GM12875 (cell line): ENCODE data around the gene DLX6.

ENCODE experiments used
- H3K4me3 ChIP-seq: one replicate; pipeline ENCODE4 v1.5.1; 2011; ENCODE audit warnings: low read depth, low read length, control low read depth
- TF ChIP-seq, protein P1 (sequence below): IDR thresholded peaks from 2 replicates; pipeline ENCODE4 v1.5.1; 2011; ENCODE audit warnings: low read depth, mild to moderate bottlenecking, control low read depth, inconsistent platforms, low read length, moderate library complexity, borderline replicate concordance; ENCODE audit not compliant: insufficient read depth

Gene DLX6

DNA sequence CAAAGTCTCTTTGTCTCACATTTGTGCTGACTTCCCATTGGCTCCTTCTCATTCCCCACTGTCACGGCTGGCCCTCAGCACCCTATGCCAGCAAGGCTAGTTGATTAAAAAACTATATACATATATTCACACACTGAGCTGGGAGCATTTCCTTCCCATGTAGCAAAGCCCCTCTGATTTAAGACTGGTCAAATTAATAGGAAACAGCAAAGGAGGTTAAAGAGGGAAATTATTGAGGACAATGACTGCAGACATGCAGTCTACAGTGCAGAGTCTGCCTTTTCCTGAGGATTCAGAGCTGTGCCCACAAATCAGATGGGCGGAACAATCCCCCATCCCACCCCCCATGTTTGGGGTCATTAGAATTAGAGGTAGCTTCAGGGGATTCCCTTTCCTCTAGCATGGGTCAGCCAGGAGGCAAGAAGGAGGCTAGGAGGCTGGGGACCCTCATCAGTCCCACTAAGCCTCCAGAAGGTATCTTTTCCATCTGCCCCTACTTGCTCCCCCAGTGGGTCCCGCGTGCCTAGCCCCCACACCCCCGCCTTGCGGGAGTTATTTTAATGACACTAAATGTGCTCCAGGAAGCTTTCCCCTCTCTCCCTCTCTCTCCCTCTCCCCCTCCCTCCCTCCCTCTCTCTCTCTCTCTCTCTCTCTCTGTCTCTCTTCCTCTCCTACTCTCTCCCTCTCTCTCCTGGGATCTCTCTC, 9.8 kb upstream of the DLX6 start:
- no peak overlapping the region for H3K4me3 ChIP-seq
- TF ChIP-seq, protein P1, sequence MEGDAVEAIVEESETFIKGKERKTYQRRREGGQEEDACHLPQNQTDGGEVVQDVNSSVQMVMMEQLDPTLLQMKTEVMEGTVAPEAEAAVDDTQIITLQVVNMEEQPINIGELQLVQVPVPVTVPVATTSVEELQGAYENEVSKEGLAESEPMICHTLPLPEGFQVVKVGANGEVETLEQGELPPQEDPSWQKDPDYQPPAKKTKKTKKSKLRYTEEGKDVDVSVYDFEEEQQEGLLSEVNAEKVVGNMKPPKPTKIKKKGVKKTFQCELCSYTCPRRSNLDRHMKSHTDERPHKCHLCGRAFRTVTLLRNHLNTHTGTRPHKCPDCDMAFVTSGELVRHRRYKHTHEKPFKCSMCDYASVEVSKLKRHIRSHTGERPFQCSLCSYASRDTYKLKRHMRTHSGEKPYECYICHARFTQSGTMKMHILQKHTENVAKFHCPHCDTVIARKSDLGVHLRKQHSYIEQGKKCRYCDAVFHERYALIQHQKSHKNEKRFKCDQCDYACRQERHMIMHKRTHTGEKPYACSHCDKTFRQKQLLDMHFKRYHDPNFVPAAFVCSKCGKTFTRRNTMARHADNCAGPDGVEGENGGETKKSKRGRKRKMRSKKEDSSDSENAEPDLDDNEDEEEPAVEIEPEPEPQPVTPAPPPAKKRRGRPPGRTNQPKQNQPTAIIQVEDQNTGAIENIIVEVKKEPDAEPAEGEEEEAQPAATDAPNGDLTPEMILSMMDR = no peak

DNA sequence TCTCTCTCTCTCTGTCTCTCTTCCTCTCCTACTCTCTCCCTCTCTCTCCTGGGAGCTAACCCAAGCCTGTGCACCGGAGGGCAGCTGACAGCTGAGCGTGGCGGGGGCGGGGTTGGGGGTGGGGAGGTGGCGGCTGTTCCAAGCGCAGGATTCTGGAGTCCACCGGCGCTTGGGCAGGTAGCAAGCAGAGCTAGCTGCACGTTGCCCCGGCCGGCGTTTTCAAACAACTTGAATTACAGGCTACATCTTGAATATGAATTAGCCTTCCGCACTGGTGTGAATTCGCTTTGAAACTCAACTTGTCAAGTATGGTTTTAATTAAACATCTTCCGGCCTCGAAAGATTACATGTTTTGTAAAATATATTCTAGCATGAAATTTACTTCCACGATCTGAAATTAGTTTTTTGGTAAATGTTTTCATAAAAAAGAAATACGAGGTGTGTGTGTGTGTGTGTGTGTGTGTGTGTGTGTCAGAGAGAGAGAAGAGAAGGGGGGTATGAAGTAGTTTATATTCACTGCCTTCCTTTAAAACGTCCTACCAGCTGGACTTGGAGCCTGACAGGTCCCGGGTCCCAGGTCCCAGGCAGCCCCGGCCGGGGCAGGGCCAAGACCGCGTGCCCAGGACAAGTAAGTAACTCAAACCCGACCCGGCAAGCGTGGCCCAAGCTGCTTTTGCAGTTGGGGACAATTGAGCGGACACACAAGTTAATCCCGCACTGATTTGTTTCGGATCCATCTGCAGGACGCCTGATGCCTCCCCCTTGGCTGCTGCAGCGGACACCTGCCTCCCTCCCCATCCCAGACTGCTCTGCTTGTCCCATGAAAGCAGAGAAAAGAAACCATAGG, 9.0 kb upstream of the DLX6 start:
- H3K4me3 ChIP-seq = no peak overlapping the region
- TF ChIP-seq, protein P1 = no peak

DNA sequence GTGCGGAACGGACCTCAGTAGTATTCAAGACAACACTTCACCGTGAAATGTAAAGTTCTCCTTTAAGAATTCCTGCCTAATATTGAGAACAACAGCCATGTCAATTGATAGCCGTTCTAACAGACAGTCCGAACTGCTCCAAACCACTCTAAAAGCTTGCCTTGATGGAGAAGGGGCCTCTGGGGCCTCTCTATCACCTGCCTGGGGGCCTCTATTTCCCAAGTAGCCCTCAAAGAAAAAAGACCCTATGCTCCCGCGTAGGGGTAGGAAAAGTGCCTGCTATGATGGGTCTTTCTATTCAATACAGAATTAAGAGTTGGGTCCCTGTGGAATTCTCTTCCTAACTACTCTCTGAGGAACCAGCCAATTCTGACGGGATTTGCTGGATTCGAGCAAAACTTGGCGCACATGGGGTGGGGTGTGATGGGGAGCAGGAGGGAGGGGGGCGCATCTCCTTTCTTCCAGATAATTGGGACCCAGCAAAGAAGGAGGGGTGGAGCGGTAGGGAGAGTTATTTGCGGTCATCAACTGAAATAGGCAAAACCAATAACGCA, 8.3 kb upstream of the DLX6 start:
- TF ChIP-seq, protein P1 = no peak
- no peak overlapping the region for H3K4me3 ChIP-seq

DNA sequence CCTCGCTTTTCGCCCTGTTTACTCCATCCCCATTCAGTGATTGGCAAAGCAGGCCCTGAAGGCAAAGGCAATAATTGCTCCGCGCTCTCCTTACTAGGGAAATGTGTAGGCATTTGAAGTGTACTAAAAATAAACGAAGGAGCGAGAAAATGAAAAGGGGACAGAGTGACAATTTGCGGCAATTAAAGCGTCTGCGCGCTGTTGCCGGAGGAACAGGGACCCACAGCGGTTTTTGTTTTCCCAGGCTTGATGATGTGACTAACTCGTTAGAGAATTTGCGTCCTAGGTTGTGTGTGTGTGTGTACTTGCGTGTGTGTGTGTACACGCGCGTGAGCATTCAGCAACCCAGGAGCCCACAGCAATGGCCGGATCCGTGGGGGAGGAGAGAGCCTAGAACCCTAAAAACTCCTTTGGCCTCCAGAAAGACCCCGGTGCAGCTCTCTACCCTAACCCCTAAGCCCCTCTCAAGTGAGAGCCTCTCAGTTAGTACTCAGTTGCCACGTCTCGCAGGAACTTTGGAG, 7.8 kb upstream of the DLX6 start:
- H3K4me3 ChIP-seq = no peak overlapping the region
- TF ChIP-seq, protein P1 = no peak

DNA sequence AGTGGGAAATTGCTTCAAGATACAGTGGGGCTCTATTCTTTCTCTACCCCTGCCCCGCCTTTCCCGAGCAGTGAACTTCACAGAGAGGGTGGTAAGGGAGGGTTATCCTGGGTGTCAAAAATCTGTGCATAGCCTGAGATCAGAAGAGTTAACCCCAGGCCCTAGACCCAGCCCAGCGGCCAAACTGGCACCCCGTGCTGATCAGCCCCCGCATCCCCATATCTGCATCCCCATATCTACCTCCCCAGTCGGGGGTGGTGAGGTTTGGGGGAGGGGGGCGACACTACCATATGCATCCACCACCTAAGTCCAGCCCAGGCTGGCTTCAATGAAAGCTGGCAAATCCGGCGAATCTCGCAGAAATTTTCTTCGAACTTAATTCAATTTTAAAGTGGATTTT, 7.0 kb upstream of the DLX6 start:
- TF ChIP-seq, protein P1 = no peak
- no peak overlapping the region for H3K4me3 ChIP-seq

DNA sequence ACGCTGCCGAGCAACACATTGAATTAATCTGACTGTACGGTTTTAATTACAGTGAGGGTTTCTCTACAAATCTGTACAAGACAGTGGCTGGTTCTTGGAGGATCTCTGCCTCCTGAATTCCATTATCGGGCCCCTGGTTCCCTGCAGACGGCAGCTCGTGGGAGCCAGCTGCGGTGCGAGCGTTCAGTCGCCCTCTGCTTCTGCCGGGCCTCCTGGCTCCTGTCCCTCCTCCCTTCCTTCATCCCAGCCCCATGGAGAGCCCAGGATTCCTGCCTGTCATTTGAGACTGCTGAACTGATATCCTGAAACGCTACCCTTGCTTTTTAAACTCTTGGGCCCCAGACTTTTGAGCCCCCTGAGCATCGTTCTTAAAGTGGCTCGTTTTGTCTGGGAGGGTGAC, 6.6 kb upstream of the DLX6 start:
- H3K4me3 ChIP-seq = no peak overlapping the region
- TF ChIP-seq, protein P1 = no peak

DNA sequence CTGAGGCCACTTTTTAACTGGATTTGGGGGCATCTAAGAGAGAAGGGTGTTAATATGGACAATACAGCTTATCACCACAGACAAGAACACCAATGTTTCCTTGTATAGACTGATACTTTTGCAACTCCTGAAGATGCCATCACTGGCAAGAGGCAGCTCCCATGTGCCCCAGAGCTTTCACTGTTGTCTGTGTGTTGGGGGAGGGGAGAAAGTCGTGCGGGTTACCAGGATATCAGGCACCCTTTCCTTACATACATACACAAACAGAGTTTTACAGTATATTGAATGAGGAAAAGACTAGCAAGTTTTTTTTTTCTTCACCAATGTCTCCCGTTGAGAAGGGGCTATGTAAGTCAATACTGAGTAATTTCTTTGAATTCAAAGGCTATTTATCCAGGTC, 4.1 kb upstream of the DLX6 start:
- H3K4me3 ChIP-seq = no peak overlapping the region
- TF ChIP-seq, protein P1 = no peak
